ENCODE data around the gene MAP2K3. TPM values are rescaled to one million over a fixed set of nuclear protein-coding genes. Genes with fewer than 3 reads are reported as not detected.

Gene MAP2K3
- total and polyA plus RNA-seq, 2 of the 8 experiments (the other 6 are each of a cell fraction or from before 2014, with no cell fraction given): 16.9 to 33.5 TPM

DNA sequence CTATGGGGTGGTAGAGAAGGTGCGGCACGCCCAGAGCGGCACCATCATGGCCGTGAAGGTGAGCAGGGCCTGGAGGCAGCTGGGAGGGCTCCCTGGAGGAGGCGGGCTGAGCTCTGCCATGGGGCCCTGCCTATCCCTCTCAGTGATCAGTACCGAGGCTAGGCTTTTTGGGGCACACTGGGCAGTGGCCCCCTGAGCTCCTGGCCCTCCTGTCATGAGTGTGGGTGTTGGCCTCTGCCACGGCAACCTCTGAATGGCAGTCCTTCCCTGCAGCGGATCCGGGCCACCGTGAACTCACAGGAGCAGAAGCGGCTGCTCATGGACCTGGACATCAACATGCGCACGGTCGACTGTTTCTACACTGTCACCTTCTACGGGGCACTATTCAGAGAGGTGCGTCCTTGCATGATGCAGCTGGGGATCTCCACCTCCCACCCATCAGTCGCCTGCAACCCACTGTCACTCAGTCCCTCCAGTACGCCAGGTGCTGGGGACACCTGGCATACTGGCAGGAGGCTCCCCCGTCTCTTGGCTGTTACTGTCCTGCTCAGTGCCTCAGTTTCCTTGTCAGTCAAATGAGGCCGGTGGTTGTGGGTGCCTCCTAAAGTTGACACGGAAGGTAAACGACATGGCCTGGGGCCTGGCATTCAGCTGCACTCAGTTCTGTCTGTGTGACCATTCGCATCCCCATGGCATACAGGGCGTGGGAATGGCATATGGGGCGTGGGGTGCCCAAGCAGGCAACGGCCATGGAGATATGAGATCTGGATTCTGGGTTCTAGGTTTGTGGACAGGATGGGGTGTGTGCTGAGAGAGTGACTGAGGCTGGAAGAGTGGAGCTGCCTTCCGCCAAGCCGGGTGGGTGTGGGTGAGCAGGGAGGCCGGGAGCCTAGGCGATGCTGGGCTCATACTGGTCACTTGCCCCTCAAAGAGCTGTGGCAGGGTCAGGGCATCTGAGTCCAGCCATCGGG lies 16.4 kb downstream of the MAP2K3 start (continued):
- no peak for TF ChIP-seq EP300 (IDR thresholded peaks at IDR 0.05; ENCODE audit: borderline replicate concordance in 1 of 2, low read depth in 2 of 2, low read length in 2 of 2)
